Measurements from ENCODE around the gene PLPP4.

DNA sequence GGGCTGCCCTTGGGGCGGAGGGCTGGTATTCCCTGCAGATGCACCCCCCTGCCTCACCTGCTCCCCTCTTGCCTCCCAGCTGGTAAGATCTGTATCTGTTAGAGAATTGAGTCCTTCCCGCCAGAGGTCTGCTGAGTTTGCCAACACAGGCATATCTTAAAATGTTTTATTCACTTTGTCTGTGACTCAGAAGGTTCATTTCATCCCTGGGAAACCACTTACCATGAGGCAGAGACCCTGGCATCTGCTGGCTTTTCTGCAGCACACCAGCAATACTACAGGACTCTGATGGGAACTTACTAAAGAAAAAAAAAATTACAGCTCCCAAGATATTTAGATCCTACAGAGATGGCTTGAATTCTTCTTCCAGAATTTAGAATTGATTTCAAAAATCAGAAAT lies 131.3 kb downstream of the PLPP4 start:
- TF ChIP-seq, protein P1, sequence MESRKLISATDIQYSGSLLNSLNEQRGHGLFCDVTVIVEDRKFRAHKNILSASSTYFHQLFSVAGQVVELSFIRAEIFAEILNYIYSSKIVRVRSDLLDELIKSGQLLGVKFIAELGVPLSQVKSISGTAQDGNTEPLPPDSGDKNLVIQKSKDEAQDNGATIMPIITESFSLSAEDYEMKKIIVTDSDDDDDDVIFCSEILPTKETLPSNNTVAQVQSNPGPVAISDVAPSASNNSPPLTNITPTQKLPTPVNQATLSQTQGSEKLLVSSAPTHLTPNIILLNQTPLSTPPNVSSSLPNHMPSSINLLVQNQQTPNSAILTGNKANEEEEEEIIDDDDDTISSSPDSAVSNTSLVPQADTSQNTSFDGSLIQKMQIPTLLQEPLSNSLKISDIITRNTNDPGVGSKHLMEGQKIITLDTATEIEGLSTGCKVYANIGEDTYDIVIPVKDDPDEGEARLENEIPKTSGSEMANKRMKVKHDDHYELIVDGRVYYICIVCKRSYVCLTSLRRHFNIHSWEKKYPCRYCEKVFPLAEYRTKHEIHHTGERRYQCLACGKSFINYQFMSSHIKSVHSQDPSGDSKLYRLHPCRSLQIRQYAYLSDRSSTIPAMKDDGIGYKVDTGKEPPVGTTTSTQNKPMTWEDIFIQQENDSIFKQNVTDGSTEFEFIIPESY (IDR thresholded peaks at IDR 0.05; ENCODE audit: borderline replicate concordance, low read depth) = no peak
- TF ChIP-seq CTCF (IDR thresholded peaks at IDR 0.05) (no peak), EZH2phosphoT487 (IDR thresholded peaks at IDR 0.05; ENCODE audit: borderline replicate concordance, low read depth) (no peak), EP300 (IDR thresholded peaks at IDR 0.05; ENCODE audit: borderline replicate concordance in 1 of 2, low read depth in 1 of 2, low read length in 1 of 2) (no peak), JUND (IDR thresholded peaks at IDR 0.05) (no peak), IRF3 (IDR thresholded peaks at IDR 0.05; ENCODE audit: low read depth, low read length) (no peak), RCOR1 (IDR thresholded peaks at IDR 0.05; ENCODE audit: low read length) (no peak), RAD21 (IDR thresholded peaks at IDR 0.05; ENCODE audit: low read length) (no peak), RXRA (IDR thresholded peaks at IDR 0.05; ENCODE audit: borderline replicate concordance, low read depth) (no peak), RFX5 (IDR thresholded peaks at IDR 0.05; ENCODE audit: low read length) (no peak), GABPA (IDR thresholded peaks at IDR 0.05; ENCODE audit: low read depth) (no peak), SIN3A (IDR thresholded peaks at IDR 0.05; ENCODE audit: borderline replicate concordance, low read depth, low read length) (no peak)
- TF ChIP-seq, protein P2, sequence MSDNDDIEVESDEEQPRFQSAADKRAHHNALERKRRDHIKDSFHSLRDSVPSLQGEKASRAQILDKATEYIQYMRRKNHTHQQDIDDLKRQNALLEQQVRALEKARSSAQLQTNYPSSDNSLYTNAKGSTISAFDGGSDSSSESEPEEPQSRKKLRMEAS (IDR thresholded peaks at IDR 0.05; ENCODE audit: low read depth) = no peak

All from SK-N-SH (cell line).